Esophagus muscularis mucosa (tissue), 4 donors: ENCODE measurements around the gene VAMP7. TPM values are rescaled to one million over a fixed set of nuclear protein-coding genes. Genes with fewer than 3 reads are reported as not detected.
"Not testable (repeated sequence)": the region's sequence is repeated elsewhere in the genome, so short reads cannot be mapped to it uniquely, and the experiment has no call there.

Source experiments
- DNase-seq: peaks from one replicate; pipeline ENCODE4 v3.0.0-alpha.2; 2017; ENCODE audit errors: extremely low spot score
- H3K27ac ChIP-seq, 4 donors: fragments of 200-600 bp; sonication (generic); replicated peaks in 1 of 4; 1 replicate in 3 of 4; 2 replicates in 1 of 4; pipeline ENCODE4 v1.5.1; 2016 to 2019; ENCODE audit warnings: mild to moderate bottlenecking in 1 of 4
- H3K27me3 ChIP-seq, 4 donors: fragments of 200-600 bp; sonication (generic); one replicate each; pipeline versions ENCODE4 v1.5.1 to v1.6.0; 2016 to 2019
- H3K36me3 ChIP-seq, 4 donors: fragments of 200-600 bp; sonication (generic); one replicate each; pipeline ENCODE4 v1.5.1; 2016 to 2019
- H3K4me1 ChIP-seq, 4 donors: fragments of 200-600 bp; sonication (generic); one replicate each; pipeline ENCODE4 v1.5.1; 2016 to 2019
- H3K4me3 ChIP-seq, 4 donors: fragments of 200-600 bp; sonication (generic); 1 replicate in 2 of 4; 2 replicates in 2 of 4; pipeline ENCODE4 v1.5.1; 2016 to 2019; ENCODE audit warnings: mild to moderate bottlenecking in 4 of 4, moderate library complexity in 1 of 4
- H3K9me3 ChIP-seq, 4 donors: fragments of 200-600 bp; sonication (generic); 1 replicate in 3 of 4; 2 replicates in 1 of 4; pipeline ENCODE4 v1.5.1; 2016 to 2019
- CTCF ChIP-seq, 3 experiments: fragments of 200-600 bp in 2 of 3; fragments of 450-650 bp in 1 of 3; sonication (generic) in 2 of 3; IDR thresholded peaks; one replicate each; pipeline ENCODE4 v1.5.1; 2017 to 2019; ENCODE audit warnings: antibody characterized with exemption in 3 of 3, mild to moderate bottlenecking in 2 of 3, moderate library complexity in 1 of 3
- EP300 ChIP-seq: sonication (generic); formaldehyde crosslinking; IDR thresholded peaks from one replicate; pipeline ENCODE4 v1.6.1; 2017; ENCODE audit warnings: antibody characterized with exemption
- POLR2A ChIP-seq: fragments of 450-650 bp; IDR thresholded peaks from one replicate; pipeline ENCODE4 v1.6.1; 2017; ENCODE audit warnings: antibody characterized with exemption, moderate library complexity, mild to moderate bottlenecking, low read depth
- POLR2AphosphoS5 ChIP-seq, 2 donors: sonication (generic); formaldehyde crosslinking; IDR thresholded peaks; one replicate each; pipeline ENCODE4 v1.6.1; 2017; ENCODE audit warnings: antibody characterized with exemption in 2 of 2
- WGBS: methylation state at CpG from one replicate; pipeline ENCODE4 v1.1.5; 2018; 5-methylcytosine and 5-hydroxymethylcytosine counted together
- intact Hi-C: fragments of 100-400 bp; cut with DNase I; formaldehyde crosslinking; loops from one replicate; pipeline ENCODE4 v1.15.1; 2023
- total RNA-seq, 4 donors: library from RNA; depleted of rRNA; stranded (reverse); fragments of >200 nt; gene quantifications; one replicate each; pipeline versions ENCODE4 v1.1.0 to v1.2.1, GENCODE V29; 2016

Gene VAMP7
- total RNA-seq, 4 donors from 2014 or later: 25.6 to 29.7 (median 28.4) TPM

DNA sequence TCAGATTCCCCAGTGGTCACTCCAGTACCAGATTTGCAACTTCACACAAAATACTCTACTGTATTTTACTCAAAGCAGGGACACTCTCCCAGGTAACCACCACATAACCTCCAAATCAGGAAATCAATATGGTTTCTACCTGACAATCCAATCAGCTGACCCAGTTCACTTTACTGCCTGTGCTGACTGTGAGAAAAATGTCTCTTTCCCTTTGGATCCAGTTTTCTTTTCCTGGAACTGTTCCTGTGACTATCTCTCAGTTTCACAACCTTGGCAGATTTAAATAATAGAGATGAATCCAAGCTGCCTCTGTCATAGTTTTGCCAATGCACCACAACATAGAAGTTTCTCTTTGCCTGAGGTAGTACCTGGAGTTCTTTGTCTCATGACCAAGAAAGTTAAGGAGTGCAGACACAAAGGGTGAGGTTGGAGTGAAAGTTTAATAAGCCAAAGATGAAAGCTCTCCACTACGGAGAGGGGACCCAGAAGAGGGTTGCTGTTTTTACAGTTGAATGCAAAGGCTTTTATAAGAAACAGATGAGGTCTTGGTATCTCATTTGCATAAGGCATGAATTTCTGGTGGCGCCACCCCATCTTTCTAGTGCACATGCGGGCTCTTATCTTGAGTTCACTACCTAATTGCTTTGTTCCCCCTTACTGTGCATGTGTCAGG, 86.6 kb downstream of the VAMP7 start:
- Histone ChIP-seq H3K9me3 (peaks cover 0 to 16% (median 6%) of the 10 kb centered on the region in 4 donors), H3K27ac (no peak overlapping the region), H3K4me3 (no peak overlapping the region), H3K27me3 (peaks cover 0 to 10% (median 0%) of the 10 kb centered on the region in 4 donors), H3K36me3 (no peaks in the 10 kb centered on the region), H3K4me1 (no peaks in the 10 kb centered on the region)
- 87% methylated on average over 3 of the region's 3 CpGs for WGBS
- DNase-seq: peak; percentile 5
- intact Hi-C loops: no loop called here
- TF ChIP-seq CTCF (IDR thresholded peaks at IDR 0.05) (no peak), POLR2A (no peak), EP300 (no peak), POLR2AphosphoS5 (IDR thresholded peaks at IDR 0.05) (no peak)

- H3K4me1 ChIP-seq: no peaks in the 10 kb centered on the region
- no peak overlapping the region for H3K27ac ChIP-seq
- no peaks in the 10 kb centered on the region for H3K36me3 ChIP-seq
- peaks cover 0 to 10% (median 0%) of the 10 kb centered on the region in 4 donors for H3K27me3 ChIP-seq
- TF ChIP-seq POLR2AphosphoS5 (IDR thresholded peaks at IDR 0.05) (no peak), EP300 (no peak), CTCF (IDR thresholded peaks at IDR 0.05) (no peak), POLR2A (no peak)
- DNase-seq: no peak
- intact Hi-C loops: no loop called here
- peaks cover 0 to 14% (median 6%) of the 10 kb centered on the region in 4 donors for H3K9me3 ChIP-seq
- no peak overlapping the region for H3K4me3 ChIP-seq
- WGBS: 58% methylated on average over 1 of the region's 1 CpG
These were observed 87.1 kb downstream of the VAMP7 start for GRCh38 chrX:155968326-155968661.

- H3K36me3 ChIP-seq: no peaks in the 10 kb centered on the region
- 46% methylated on average over 5 of the region's 5 CpGs for WGBS
- DNase-seq: no peak
These were observed 87.6 kb downstream of the VAMP7 start for GRCh38 chrX:155968791-155969190.

GRCh38 chrX:155971658-155972057, 90.5 kb downstream of the VAMP7 start:
- WGBS: 66% methylated on average over 5 of the region's 5 CpGs
- H3K9me3 ChIP-seq, intact Hi-C loops, H3K27ac ChIP-seq, H3K4me1 ChIP-seq, H3K36me3 ChIP-seq, DNase-seq, H3K4me3 ChIP-seq: not testable (repeated sequence)
- H3K27me3 ChIP-seq: peaks cover 0 to 16% (median 0%) of the 10 kb centered on the region in 4 donors

More at GRCh38 chrX:155968791-155969190, 87.6 kb downstream of the VAMP7 start:
- Histone ChIP-seq H3K27me3 (peaks cover 0 to 10% (median 0%) of the 10 kb centered on the region in 4 donors), H3K9me3 (peaks cover 0 to 10% (median 3%) of the 10 kb centered on the region in 4 donors), H3K4me1 (no peaks in the 10 kb centered on the region), H3K27ac (no peak overlapping the region), H3K4me3 (no peak overlapping the region)
- TF ChIP-seq POLR2AphosphoS5 (IDR thresholded peaks at IDR 0.05) (no peak), POLR2A (no peak), CTCF (IDR thresholded peaks at IDR 0.05) (no peak), EP300 (no peak)
- intact Hi-C loops: no loop called here

GRCh38 chrX:155972241-155972640, 91.1 kb downstream of the VAMP7 start:
- 75% methylated on average over 7 of the region's 7 CpGs for WGBS
- H3K4me1 ChIP-seq, intact Hi-C loops, H3K9me3 ChIP-seq, H3K4me3 ChIP-seq, H3K27ac ChIP-seq, DNase-seq, H3K36me3 ChIP-seq: not testable (repeated sequence)
- H3K27me3 ChIP-seq: peaks cover 0 to 16% (median 0%) of the 10 kb centered on the region in 4 donors

- Histone ChIP-seq H3K36me3 (no peaks in the 10 kb centered on the region), H3K9me3 (peaks cover 0 to 16% (median 8%) of the 10 kb centered on the region in 4 donors), H3K27ac (no peak overlapping the region), H3K27me3 (peaks cover 0 to 5% (median 0%) of the 10 kb centered on the region in 4 donors), H3K4me3 (no peak overlapping the region), H3K4me1 (no peaks in the 10 kb centered on the region)
- WGBS: 93% methylated on average over 1 of the region's 2 CpGs
- no peak for DNase-seq
- no peak for TF ChIP-seq POLR2A
- no peak for TF ChIP-seq CTCF (IDR thresholded peaks at IDR 0.05)
- TF ChIP-seq EP300: no peak
- TF ChIP-seq POLR2AphosphoS5 (IDR thresholded peaks at IDR 0.05): no peak
- intact Hi-C loops: no loop called here
These were observed 102.2 kb downstream of the VAMP7 start for GRCh38 chrX:155983326-155983725.
